Activated T-cell treated with anti-CD3 and anti-CD28 coated beads, Interleukin-2, amount 50 U/mL, for 24 hours (primary cell): ENCODE data around the gene EXOC6B.
A peak's percentile ranks its signal among the peaks of the same experiment; 100 is the strongest.

ENCODE experiments used
- DNase-seq: peaks from one replicate; pipeline ENCODE4 v3.0.0-alpha.2; 2020
- H3K27ac Mint-ChIP-seq: 2 replicates; pipeline ENCODE4 v1.8.0; 2020; ENCODE audit warnings: mild to moderate bottlenecking, mixed read lengths
- H3K27me3 Mint-ChIP-seq: 2 replicates; pipeline ENCODE4 v1.8.0; 2020; ENCODE audit warnings: mixed read lengths
- H3K36me3 Mint-ChIP-seq: 2 replicates; pipeline ENCODE4 v1.8.0; 2020; ENCODE audit warnings: low read depth, mixed read lengths
- H3K4me1 Mint-ChIP-seq: 2 replicates; pipeline ENCODE4 v1.8.0; 2020; ENCODE audit warnings: low read depth, mixed read lengths
- H3K4me3 Mint-ChIP-seq: 2 replicates; pipeline ENCODE4 v1.8.0; 2020; ENCODE audit warnings: mild to moderate bottlenecking, moderate library complexity, mixed read lengths
- H3K9me3 Mint-ChIP-seq: 2 replicates; pipeline ENCODE4 v1.8.0; 2020; ENCODE audit warnings: mixed read lengths

The EXOC6B gene

DNA sequence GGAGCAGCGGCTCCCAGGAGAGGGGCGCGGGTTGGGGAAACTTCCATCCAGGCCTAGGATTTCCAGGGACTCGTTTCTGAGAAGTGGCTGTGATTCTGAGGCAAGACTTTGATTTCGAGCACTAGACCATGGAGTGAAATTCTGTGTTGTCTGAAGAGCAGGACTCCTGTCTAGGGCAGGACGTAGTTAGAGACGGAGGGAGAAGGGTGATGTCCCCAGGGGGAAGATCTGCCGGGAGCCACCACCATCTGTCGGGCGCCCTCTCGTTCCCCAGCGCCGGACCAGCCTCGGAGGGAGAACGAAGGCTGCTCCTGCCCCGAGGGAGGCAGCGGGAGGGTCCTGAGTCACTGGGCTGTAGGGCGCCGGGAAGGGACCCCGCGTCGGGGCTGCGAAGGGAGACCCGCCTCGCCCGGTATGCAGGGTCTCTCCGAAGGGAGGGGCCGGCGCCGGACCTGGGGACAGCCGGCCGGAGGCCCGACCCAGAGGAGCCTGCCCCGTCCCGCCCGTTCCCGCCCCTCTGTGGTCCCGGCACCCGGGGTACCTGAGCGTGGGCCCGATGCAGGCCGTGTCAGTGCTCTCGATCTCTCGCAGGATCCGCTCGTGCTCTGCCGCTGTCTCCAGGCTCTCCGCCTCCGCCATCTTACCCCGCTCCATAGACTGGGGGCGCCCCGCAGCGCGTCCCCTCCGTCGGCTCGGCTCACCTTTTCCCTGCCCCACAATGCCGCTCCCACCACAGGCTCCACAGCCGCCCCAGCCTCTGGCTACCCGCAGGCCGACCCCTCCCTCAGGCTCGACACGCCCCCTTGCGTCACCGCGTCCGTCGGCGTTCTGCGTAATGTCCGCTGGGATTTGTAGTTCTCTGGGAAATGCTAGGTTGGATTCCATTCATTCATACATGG, at the start of gene EXOC6B:
TSS of gene EXOC6B (minus strand) at position 777 of the 899 bp plus-strand sequence.
- Mint-ChIP-seq H3K4me3 (peak within 1 kb of the TSS; percentile 94), H3K9me3 (no peaks in the 10 kb centered on the region), H3K27me3 (peaks cover 6% of the 10 kb centered on the region), H3K4me1 (peaks cover 40% of the 10 kb centered on the region), H3K36me3 (peaks cover 12% of the 10 kb centered on the region), H3K27ac (peak within 1 kb of the TSS; percentile 89)
- peak; percentile 94 for DNase-seq

DNA sequence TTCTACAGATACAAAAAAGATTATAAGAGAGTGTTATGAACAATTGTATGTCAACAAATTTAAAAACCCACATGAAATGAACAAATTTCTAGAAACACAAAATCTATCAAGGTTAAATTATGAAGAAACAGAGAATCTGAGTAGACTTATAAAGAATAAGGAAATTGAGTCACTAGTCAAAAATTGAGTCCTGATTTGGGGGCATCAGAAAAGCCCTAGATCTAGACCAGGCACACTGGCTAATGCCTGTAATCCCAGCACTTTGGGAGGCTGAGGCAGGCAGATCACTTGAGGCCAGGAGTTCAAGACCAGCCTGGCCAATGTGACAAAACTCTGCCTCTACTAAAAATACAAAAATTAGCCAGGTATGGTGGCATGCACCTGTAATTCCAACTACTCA, 46.0 kb upstream of the EXOC6B start:
- Mint-ChIP-seq H3K27me3 (peaks cover 51% of the 10 kb centered on the region), H3K27ac (no peak overlapping the region), H3K9me3 (peaks cover 3% of the 10 kb centered on the region), H3K4me3 (no peak overlapping the region), H3K36me3 (no peaks in the 10 kb centered on the region), H3K4me1 (no peaks in the 10 kb centered on the region)
- DNase-seq, result no peak

DNA sequence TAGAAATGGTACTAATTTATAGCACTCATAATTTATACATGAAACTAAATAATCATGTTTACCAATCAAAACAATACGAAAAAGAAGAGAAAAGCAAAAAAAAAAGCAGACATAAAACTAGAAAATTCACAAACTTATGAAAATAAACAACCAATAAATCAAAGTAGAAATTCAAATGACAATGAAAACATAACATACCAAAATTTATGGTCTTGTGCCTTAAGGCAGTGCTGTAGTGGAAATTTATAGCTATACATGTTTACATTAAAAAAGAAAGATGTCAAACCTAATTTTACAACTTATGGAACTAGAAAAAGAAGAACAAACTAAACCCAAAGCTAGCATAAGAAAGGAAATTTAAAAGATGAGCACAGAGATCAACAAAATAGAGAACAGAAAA, 45.2 kb upstream of the EXOC6B start:
- DNase-seq, result no peak
- H3K27me3 Mint-ChIP-seq, result peaks cover 55% of the 10 kb centered on the region
- H3K4me3 Mint-ChIP-seq, result no peak overlapping the region
- no peaks in the 10 kb centered on the region for H3K4me1 Mint-ChIP-seq
- H3K9me3 Mint-ChIP-seq, result peaks cover 3% of the 10 kb centered on the region
- H3K27ac Mint-ChIP-seq, result no peak overlapping the region
- no peaks in the 10 kb centered on the region for H3K36me3 Mint-ChIP-seq

DNA sequence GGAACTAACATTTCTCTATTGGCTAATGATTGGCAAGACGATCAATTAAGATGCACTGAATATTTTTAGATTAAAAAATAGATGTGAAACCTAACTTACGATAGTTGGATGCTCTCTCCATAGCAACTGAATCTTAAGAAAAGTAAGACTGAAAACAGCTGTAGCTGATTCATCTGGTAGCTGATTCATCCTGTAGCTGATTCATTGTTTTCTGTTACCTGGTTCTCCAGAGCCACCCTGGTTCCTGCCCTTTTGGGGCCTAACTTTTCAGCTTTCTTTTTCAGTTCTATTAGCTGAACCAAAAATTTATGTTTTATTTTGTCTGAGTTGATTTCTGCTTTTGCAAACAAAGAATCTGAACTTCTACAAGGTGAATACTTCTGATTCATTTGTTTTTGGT, 38.7 kb upstream of the EXOC6B start:
- peaks cover 70% of the 10 kb centered on the region for H3K27me3 Mint-ChIP-seq
- H3K27ac Mint-ChIP-seq, result no peak overlapping the region
- no peaks in the 10 kb centered on the region for H3K36me3 Mint-ChIP-seq
- no peak overlapping the region for H3K4me3 Mint-ChIP-seq
- DNase-seq, result no peak
- no peaks in the 10 kb centered on the region for H3K9me3 Mint-ChIP-seq
- H3K4me1 Mint-ChIP-seq, result peaks cover 17% of the 10 kb centered on the region

DNA sequence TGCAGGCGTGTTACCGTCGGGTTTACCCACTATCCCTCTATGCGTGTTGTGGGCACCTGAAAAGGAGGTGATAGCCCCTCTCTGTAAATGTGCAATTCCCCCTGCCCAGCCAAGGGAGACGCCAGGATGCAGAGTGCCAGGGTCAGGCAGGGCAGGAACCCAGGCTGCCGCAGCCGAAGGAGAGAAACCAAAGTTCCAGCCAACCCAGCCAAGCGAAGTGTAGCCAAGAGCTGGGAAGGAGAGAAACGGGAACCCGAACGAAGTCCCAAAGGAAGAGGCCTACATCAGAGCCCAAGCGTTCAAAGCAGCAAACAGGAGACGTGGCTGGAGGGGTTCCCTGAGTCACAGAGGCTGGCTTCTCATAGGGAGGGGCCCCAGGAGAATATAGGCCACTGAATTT, 37.2 kb upstream of the EXOC6B start:
- no peaks in the 10 kb centered on the region for H3K36me3 Mint-ChIP-seq
- H3K9me3 Mint-ChIP-seq, result no peaks in the 10 kb centered on the region
- peaks cover 17% of the 10 kb centered on the region for H3K4me1 Mint-ChIP-seq
- DNase-seq, result no peak
- H3K4me3 Mint-ChIP-seq, result no peak overlapping the region
- H3K27ac Mint-ChIP-seq, result no peak overlapping the region
- H3K27me3 Mint-ChIP-seq, result peaks cover 69% of the 10 kb centered on the region

DNA sequence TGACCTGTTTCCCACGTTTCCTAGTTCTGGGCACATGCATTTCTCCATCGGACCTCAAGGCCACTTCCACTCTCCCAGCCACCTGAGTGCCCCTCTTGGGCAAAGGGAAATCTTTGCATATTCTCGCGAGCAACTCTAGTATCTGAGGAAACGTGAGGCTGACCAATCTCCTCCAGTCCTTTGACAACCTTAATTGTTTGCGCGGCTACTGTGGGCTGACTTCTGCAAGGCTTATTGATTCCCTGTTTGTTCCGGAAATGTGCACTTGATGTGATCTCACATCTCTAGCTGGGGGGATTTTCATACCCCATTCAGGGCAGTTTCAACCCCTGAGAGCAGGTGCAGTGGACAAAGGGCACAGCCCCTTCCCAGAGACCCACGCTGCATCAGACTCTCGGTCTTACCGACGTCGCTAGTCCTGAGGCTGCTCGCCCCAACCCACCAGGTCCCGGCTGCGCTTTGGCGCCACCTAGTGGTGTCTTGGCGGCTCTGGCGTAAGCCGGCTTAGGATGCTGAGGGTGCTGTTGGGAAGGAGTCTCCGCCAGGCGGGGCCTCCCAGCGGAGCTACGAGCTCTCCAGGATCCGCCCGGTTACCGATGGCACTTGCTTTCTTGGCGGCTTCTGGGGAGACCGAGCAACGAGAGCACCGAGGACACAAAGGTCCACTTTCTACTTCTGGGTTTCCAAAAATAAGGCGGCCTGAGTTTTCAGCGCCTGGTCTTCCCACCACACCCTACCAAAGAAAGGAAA, 36.6 kb upstream of the EXOC6B start:
- peaks cover 69% of the 10 kb centered on the region for H3K27me3 Mint-ChIP-seq
- no peaks in the 10 kb centered on the region for H3K9me3 Mint-ChIP-seq
- DNase-seq, result peak; percentile 91
- no peak overlapping the region for H3K27ac Mint-ChIP-seq
- H3K4me1 Mint-ChIP-seq, result peaks cover 17% of the 10 kb centered on the region
- H3K36me3 Mint-ChIP-seq, result no peaks in the 10 kb centered on the region
- peak overlapping the region; percentile 55 for H3K4me3 Mint-ChIP-seq

DNA sequence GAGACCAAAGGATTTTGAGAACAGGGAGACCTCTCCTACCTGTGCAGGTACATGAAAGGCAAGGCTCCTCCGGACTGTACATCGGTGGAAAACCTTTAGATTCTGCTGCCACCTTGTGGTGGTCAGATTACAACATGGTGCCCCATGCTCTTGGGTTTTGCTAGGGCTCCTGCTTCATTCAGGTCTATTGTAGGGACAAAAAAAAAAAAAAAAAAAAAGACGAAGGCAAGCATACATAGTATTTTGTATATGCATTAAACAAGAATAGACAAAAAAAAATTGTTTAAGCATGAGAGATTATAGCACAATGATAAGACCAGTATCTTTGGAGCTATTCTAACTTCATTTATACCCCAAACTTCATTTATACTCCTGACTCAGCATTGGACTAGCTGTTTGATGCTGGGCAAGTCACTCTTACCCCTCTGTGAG, 34.0 kb upstream of the EXOC6B start:
- peak; percentile 51 for DNase-seq
- Mint-ChIP-seq H3K36me3 (no peaks in the 10 kb centered on the region), H3K27me3 (peaks cover 73% of the 10 kb centered on the region)

DNA sequence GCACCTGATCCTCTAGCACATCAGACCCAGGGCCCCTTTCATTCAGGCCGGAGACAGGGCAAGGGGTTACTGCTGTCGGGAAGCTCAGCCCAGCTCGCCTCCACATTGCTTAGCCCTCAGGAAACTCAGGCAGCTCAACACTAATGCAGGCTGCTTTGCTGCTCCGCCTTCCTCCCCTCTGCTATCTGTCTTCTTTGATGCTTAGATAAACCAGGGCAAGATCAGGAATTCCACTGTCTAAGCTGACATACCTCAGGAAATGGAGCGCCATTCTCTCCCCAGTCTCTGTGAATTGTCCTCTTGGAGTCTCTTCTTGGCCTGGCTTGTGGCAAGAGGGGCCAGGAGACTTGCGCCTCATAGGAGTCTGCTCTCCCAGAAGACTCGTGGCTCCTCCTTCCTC, 25.5 kb upstream of the EXOC6B start:
- H3K4me1 Mint-ChIP-seq, result no peaks in the 10 kb centered on the region
- no peaks in the 10 kb centered on the region for H3K36me3 Mint-ChIP-seq
- no peak for DNase-seq
- no peaks in the 10 kb centered on the region for H3K9me3 Mint-ChIP-seq
- H3K27me3 Mint-ChIP-seq, result peaks cover 37% of the 10 kb centered on the region
- no peak overlapping the region for H3K4me3 Mint-ChIP-seq
- H3K27ac Mint-ChIP-seq, result no peak overlapping the region

More for the DNA sequence above, 34.0 kb upstream of the EXOC6B start:
- no peaks in the 10 kb centered on the region for H3K9me3 Mint-ChIP-seq
- peaks cover 14% of the 10 kb centered on the region for H3K4me1 Mint-ChIP-seq
- H3K27ac Mint-ChIP-seq, result no peak overlapping the region
- H3K4me3 Mint-ChIP-seq, result no peak overlapping the region

DNA sequence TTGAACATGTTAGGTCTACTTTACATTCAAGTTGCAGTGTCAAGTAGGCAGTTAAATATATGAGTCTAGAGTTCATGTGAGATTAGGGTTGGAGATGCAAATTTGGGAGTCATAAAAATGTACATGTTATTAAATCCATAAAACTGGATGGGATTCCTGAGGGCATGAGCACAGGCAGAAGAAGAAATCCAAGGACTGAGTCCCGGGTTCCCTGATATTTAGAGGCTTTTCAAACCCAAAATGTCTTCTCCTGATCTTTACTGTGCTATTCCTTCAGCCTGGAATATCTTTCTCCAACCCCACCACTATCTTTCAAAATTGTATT, 23.3 kb upstream of the EXOC6B start:
- no peaks in the 10 kb centered on the region for H3K4me1 Mint-ChIP-seq
- no peak for DNase-seq

DNA sequence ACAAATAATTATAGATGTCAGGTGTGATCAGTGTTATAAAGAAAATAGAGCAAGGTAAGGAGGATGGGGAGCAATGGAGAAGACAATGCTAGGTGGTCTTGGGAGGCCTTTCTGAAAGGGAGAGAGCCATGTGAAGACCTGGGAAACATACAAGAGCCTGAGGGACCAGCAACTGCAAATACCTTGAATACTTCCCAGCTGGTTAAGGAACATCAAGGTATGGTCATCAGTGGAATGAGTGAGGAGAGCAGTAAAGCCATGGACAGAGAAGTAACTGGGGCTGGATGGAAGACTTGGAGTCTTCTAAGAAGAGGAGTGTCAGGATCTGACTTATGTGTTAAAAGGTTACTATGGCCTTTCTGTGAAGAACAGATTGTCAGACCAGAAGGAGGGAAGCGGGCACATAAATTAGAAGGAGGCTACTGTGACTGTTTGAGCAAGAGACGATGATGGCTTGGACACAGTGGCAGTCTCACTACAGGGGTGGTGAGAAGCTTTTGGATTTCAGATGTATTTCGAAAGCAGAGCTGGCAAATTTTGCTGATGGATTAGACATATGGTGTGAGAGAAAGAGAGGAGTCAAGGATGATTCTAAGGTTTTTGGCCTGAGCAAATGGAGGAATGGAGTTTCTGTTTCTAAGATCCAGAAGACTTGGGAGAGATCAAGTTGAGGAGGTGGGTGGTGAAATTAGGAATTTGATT, 22.8 kb upstream of the EXOC6B start:
- Mint-ChIP-seq H3K4me1 (no peaks in the 10 kb centered on the region), H3K9me3 (no peaks in the 10 kb centered on the region), H3K4me3 (no peak overlapping the region), H3K27me3 (peaks cover 22% of the 10 kb centered on the region), H3K27ac (no peak overlapping the region), H3K36me3 (no peaks in the 10 kb centered on the region)
- DNase-seq, result no peak

More for the DNA sequence above, 23.3 kb upstream of the EXOC6B start:
- H3K4me3 Mint-ChIP-seq, result no peak overlapping the region
- H3K27ac Mint-ChIP-seq, result no peak overlapping the region
- H3K27me3 Mint-ChIP-seq, result peaks cover 23% of the 10 kb centered on the region
- no peaks in the 10 kb centered on the region for H3K36me3 Mint-ChIP-seq
- no peaks in the 10 kb centered on the region for H3K9me3 Mint-ChIP-seq

DNA sequence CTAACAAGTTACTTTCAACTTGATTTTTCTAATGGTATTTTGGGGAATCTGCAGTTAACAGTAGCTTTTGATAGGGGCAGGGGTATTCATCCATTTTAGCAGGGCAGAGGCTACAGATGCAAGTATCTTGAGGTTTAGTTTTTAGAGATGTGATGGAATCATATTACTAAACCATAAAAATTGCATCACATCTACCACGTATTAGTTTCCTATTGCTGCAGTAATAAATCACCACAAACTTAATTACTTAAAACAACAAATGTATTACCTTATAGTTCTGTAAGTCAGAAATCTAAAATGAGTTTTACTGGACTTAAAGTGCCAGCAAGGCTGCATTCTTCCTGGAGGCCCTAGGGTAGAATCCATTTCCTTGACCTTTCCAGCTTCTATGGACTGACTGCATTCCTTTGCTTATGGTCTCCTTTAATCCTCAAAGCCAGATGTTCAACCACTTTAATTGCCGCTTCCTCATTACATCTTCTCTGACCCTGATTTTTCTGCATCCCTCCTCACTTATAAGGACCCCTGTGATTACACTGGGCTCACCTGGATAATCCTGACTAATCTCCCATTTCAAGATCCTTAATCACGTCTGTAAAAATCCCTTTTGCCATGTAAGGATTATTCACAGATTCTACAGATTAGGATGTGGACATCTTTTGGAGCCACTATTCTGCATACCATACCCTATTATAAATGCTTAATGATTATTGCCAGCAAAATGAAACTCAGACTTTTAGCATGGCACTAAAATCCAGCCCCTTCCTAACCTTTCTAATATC, 21.9 kb upstream of the EXOC6B start:
- no peaks in the 10 kb centered on the region for H3K9me3 Mint-ChIP-seq
- H3K4me1 Mint-ChIP-seq, result no peaks in the 10 kb centered on the region
- no peak overlapping the region for H3K27ac Mint-ChIP-seq
- DNase-seq, result no peak
- no peaks in the 10 kb centered on the region for H3K36me3 Mint-ChIP-seq
- H3K4me3 Mint-ChIP-seq, result no peak overlapping the region
- H3K27me3 Mint-ChIP-seq, result peaks cover 21% of the 10 kb centered on the region

DNA sequence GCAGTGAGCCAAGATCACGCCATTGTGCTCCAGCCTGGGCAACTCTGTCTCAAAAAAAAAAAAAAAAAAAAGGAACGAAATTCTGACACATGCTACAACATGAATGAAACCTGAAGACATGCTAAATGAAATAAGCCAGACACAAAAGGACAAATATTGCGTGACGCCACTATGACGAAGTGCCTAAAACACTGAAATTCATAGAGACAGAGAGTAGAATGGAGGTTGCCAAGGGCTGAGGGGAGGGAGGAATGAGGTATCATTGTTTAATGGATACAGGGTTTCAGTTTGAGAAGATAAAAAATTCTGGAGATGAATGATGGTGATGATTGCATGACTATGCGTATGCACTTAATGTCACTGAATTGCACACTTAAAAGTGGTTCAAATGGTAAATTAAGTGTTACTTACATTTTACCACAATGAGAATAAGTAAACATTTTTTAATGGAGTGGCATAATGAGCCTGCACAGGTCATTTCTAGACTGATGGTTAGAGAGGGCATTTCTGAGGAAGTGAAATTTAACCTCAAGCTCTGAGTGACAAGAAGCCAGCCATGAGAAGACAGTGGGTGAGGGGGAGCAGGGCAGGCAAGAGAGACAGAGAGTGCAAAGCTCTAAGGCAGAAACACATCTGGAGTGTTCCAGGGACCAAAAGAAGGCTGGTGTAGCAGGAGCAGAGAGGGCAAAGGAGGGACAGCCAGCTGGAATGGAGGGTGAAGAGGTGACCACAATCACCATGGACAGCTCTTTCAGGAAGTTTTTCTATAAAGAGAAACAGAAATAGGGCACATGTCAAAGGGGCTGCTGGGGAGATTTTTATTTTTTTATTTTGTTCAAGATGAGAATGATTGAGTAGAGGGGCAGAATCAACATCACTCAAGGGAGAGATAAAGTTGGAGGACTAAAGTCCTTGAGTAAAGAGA, 20.6 kb upstream of the EXOC6B start:
- H3K27ac Mint-ChIP-seq, result no peak overlapping the region
- no peaks in the 10 kb centered on the region for H3K36me3 Mint-ChIP-seq
- H3K9me3 Mint-ChIP-seq, result no peaks in the 10 kb centered on the region
- no peaks in the 10 kb centered on the region for H3K4me1 Mint-ChIP-seq
- peaks cover 26% of the 10 kb centered on the region for H3K27me3 Mint-ChIP-seq
- DNase-seq, result no peak
- H3K4me3 Mint-ChIP-seq, result no peak overlapping the region

DNA sequence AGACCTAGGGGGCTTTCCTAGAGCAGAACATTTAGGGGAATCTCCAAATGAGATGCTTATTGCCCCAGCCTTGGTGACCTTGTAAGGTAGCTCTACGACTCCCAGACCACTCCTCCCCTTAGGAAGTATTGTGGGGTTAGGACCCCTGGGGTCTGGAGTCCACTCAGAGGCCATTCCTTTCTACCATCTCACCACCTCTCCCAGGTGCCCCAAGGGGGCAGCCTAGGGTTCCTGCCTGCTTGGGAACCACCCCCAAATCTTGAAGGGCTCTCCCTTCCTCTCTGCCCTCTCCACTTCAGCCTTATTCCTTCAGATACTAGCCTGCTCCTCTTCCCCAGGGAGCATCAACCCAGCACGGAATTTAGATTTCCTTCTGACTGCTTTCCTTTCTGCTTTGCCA, 17.5 kb upstream of the EXOC6B start:
- Mint-ChIP-seq H3K4me1 (no peaks in the 10 kb centered on the region), H3K36me3 (no peaks in the 10 kb centered on the region), H3K9me3 (no peaks in the 10 kb centered on the region), H3K4me3 (no peak overlapping the region), H3K27me3 (peaks cover 26% of the 10 kb centered on the region), H3K27ac (no peak overlapping the region)
- no peak for DNase-seq
